PC-3 (cell line): ENCODE measurements around the gene FBLN5. TPM values are rescaled to one million over a fixed set of nuclear protein-coding genes. Genes with fewer than 3 reads are reported as not detected.

Source experiments
- ATAC-seq: fragments of 200-7000 bp; cut with Tn5 transposase; 2 replicates; pipeline ENCODE4 v1.9.1; 2020; ENCODE audit warnings: mild to moderate bottlenecking, moderate library complexity
- BruUV-seq: library from RNA; stranded (reverse); fragments of 400-500 nt; replicated peaks from 2 replicates; lab custom pipeline; 2021; lab: Mats Ljungman, UMichigan
- CTCF ChIA-PET: fragments of 300-600 bp; sonication (Branson Sonifier 250); formaldehyde crosslinking; loops from one replicate; lab custom pipeline; 2022; ENCODE audit warnings: antibody characterized with exemption; lab: Charles Lee
- POLR2A ChIA-PET: fragments of 300-600 bp; sonication (Branson Sonifier 250); formaldehyde crosslinking; loops from one replicate; lab custom pipeline; 2022; ENCODE audit warnings: antibody characterized with exemption; ENCODE audit not compliant: unreplicated experiment; lab: Charles Lee
- DNase-seq: peaks from one replicate; pipeline ENCODE4 v3.0.0-alpha.2; 2015
- H2AFZ ChIP-seq: fragments of 300-600 bp; sonication (generic); 2 replicates; pipeline ENCODE4 v1.6.0; 2016; ENCODE audit warnings: antibody characterized with exemption, low read length
- H3F3A ChIP-seq: fragments of 300-600 bp; sonication (generic); one replicate; pipeline ENCODE4 v1.6.0; 2017; ENCODE audit warnings: antibody characterized with exemption, low read length, control low read depth, mild to moderate bottlenecking; ENCODE audit not compliant: unreplicated experiment
- H3K27ac ChIP-seq: fragments of 300-600 bp; sonication (generic); 2 replicates; pipeline ENCODE4 v1.5.1; 2016; ENCODE audit warnings: mild to moderate bottlenecking, low read length
- H3K27me3 ChIP-seq: fragments of 300-600 bp; sonication (generic); 2 replicates; pipeline ENCODE4 v1.6.1; 2016; ENCODE audit warnings: low read length, mixed read lengths
- H3K36me3 ChIP-seq: fragments of 300-600 bp; sonication (generic); 2 replicates; pipeline ENCODE4 v1.6.1; 2016; ENCODE audit warnings: low read depth, mixed run types, low read length, mixed read lengths
- H3K4me1 ChIP-seq: fragments of 300-600 bp; sonication (generic); 2 replicates; pipeline ENCODE4 v1.5.1; 2016; ENCODE audit warnings: low read length; ENCODE audit not compliant: insufficient read depth
- H3K4me2 ChIP-seq: fragments of 300-600 bp; sonication (generic); 2 replicates; pipeline ENCODE4 v1.6.0; 2016; ENCODE audit warnings: low read length
- H3K4me3 ChIP-seq: fragments of 300-600 bp; sonication (generic); 2 replicates; pipeline ENCODE4 v1.5.1; 2016; ENCODE audit warnings: mild to moderate bottlenecking, low read length, mixed read lengths
- H3K79me2 ChIP-seq: fragments of 300-600 bp; sonication (generic); 2 replicates; pipeline ENCODE4 v1.6.1; 2017; ENCODE audit warnings: low read length, mixed read lengths
- H3K9ac ChIP-seq: fragments of 300-600 bp; sonication (generic); 2 replicates; pipeline ENCODE4 v1.6.0; 2016; ENCODE audit warnings: mild to moderate bottlenecking, low read length
- H3K9me2 ChIP-seq: fragments of 300-600 bp; sonication (generic); replicated peaks from 2 replicates; pipeline ENCODE4 v1.6.1; 2016; ENCODE audit warnings: mixed run types, low read length, mixed read lengths
- H3K9me3 ChIP-seq: fragments of 300-600 bp; sonication (generic); 2 replicates; pipeline ENCODE4 v1.6.1; 2016; ENCODE audit warnings: low read length, mixed read lengths
- H4K20me1 ChIP-seq: fragments of 300-600 bp; sonication (generic); 2 replicates; pipeline ENCODE4 v1.6.1; 2016; ENCODE audit warnings: low read length, mixed read lengths
- EZH2 ChIP-seq: fragments of 300-600 bp; sonication (generic); IDR thresholded peaks from one replicate; pipeline ENCODE4 v1.6.1; 2017; ENCODE audit warnings: antibody characterized with exemption, mild to moderate bottlenecking, low read length; ENCODE audit not compliant: unreplicated experiment
- EZH2phosphoT487 ChIP-seq: fragments of 300-600 bp; sonication (generic); IDR thresholded peaks from 2 replicates; pipeline ENCODE4 v1.6.1; 2018; ENCODE audit warnings: mild to moderate bottlenecking, antibody characterized with exemption, low read length, borderline replicate concordance
- intact Hi-C: fragments of 100-400 bp; cut with micrococcal nuclease; formaldehyde crosslinking; loops from 2 replicates; pipeline ENCODE4 v1.9.0; 2023
- total RNA-seq: library from RNA; depleted of rRNA; stranded (reverse); fragments of >200 nt; gene quantifications from 2 replicates; pipeline ENCODE4 v1.2.3, GENCODE V29; 2014
- TF ChIP-seq, protein P1 (sequence below): fragments of 300-600 bp; sonication (generic); conservative IDR thresholded peaks from 2 replicates; pipeline ENCODE4 v1.5.1; 2017; ENCODE audit warnings: antibody characterized with exemption, low read depth, mild to moderate bottlenecking, low read length

FBLN5 gene
- total RNA-seq, 1 experiment from 2014 or later = 0.58 TPM

DNA sequence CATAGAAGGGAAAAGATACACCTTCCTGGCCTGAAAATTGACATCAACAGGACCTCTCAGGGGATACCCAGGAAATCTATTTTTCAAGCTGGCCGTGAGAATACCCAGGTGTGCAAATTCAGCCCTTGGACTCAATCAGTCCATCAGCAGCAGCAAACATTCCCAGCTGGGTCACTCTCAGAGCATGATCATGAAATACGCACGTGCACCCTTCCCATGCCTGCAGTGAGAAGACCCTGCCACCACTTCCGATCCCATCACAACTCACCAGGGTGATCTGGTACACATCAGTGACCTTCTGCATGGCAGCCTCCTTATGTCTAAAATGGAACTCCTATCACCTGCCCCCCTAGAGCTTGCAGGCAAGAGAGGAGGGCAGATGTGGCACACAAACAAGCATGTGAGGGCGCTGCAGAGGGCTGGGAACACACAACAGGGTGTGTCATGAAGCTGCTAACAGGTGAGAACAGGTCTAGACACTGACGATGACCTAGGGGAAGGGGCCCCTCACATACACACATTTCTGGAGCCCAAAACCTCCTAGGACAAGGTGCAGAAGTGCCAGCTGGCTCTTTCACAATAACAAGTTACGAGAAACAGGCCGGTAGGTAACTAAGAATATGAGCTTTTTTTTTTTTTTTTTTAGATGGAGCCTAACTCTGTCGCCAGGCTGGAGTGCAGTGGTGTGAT lies 42.4 kb downstream of the FBLN5 start:
- CTCF ChIA-PET = no interaction called here
- no peaks in the 10 kb centered on the region for H3K36me3 ChIP-seq
- H3K9me3 ChIP-seq = no peaks in the 10 kb centered on the region
- no peak for TF ChIP-seq EZH2phosphoT487
- TF ChIP-seq, protein P1, sequence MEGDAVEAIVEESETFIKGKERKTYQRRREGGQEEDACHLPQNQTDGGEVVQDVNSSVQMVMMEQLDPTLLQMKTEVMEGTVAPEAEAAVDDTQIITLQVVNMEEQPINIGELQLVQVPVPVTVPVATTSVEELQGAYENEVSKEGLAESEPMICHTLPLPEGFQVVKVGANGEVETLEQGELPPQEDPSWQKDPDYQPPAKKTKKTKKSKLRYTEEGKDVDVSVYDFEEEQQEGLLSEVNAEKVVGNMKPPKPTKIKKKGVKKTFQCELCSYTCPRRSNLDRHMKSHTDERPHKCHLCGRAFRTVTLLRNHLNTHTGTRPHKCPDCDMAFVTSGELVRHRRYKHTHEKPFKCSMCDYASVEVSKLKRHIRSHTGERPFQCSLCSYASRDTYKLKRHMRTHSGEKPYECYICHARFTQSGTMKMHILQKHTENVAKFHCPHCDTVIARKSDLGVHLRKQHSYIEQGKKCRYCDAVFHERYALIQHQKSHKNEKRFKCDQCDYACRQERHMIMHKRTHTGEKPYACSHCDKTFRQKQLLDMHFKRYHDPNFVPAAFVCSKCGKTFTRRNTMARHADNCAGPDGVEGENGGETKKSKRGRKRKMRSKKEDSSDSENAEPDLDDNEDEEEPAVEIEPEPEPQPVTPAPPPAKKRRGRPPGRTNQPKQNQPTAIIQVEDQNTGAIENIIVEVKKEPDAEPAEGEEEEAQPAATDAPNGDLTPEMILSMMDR = no peak
- TF ChIP-seq EZH2 = no peak
- intact Hi-C loops = no loop called here
- H3K9ac ChIP-seq = no peak overlapping the region
- H3K9me2 ChIP-seq = no peaks in the 10 kb centered on the region
- H3K27me3 ChIP-seq = peaks cover 6% of the 10 kb centered on the region; the same call in 1 of the 2 replicates
- H3K27ac ChIP-seq = no peak overlapping the region
- no peak overlapping the region for H3K4me3 ChIP-seq
- no peaks in the 10 kb centered on the region for H4K20me1 ChIP-seq
- BruUV-seq = no TSS peak
- H3K4me1 ChIP-seq = no peaks in the 10 kb centered on the region
- H3K79me2 ChIP-seq = no peaks in the 10 kb centered on the region
- H3K4me2 ChIP-seq = no peak overlapping the region
- H2AFZ ChIP-seq = no peak overlapping the region
- ATAC-seq (no peak), DNase-seq (no peak)
- POLR2A ChIA-PET = no interaction called here
- H3F3A ChIP-seq = no peaks in the 10 kb centered on the region

DNA sequence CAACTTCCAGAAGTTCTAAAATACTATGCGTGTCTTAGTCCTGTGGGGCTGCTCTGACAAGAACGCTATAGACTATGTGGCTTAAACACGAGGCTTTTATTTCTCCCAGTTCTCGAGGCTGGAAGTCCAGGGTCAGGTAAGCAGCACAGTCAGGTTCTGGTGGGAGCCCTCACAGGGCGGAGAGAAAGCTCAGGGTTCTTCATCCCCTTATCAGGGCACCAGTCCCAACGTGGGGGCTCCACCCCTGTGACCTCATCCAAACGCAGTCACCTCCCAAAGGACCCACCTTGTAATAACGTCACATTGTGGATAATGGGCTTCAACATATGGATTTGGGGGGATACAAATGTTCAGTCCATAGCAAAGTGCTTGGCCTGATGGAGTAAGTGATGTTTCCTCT lies 43.0 kb downstream of the FBLN5 start:
- Histone ChIP-seq H3F3A (no peaks in the 10 kb centered on the region), H3K9ac (no peak overlapping the region), H3K9me2 (no peaks in the 10 kb centered on the region), H3K36me3 (no peaks in the 10 kb centered on the region), H3K27ac (no peak overlapping the region), H3K27me3 (peaks cover 6% of the 10 kb centered on the region; the same call in 1 of the 2 replicates), H3K4me3 (no peak overlapping the region), H3K9me3 (no peaks in the 10 kb centered on the region), H3K4me2 (no peak overlapping the region), H4K20me1 (no peaks in the 10 kb centered on the region), H3K4me1 (no peaks in the 10 kb centered on the region), H2AFZ (no peak overlapping the region), H3K79me2 (no peaks in the 10 kb centered on the region)
- intact Hi-C loops = no loop called here
- no TSS peak for BruUV-seq
- ATAC-seq (no peak), DNase-seq (no peak)
- ChIA-PET CTCF (no interaction called here), POLR2A (no interaction called here)
- TF ChIP-seq, protein P1 = no peak
- TF ChIP-seq EZH2 (no peak), EZH2phosphoT487 (no peak)

DNA sequence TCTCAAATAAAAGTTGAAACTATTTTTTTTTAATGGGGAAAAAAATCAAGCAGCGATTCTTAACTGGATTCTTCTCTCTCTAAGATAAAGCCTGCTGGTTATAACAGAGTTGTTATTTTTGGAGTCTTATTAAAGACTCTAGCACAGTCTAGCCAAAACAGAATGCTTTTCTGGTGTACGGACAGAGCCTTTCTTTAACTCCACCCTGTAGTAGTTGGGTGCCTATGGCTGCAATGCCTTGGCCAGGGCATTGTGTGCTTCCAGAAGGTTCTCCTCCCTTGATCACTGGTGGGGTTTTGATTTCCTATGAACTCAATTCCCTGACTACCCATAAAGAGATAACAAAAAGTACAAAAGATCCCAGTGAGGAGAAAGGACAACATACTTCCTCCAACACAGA lies 44.4 kb downstream of the FBLN5 start:
- H3K9me2 ChIP-seq = no peaks in the 10 kb centered on the region
- H3F3A ChIP-seq = no peaks in the 10 kb centered on the region
- no TSS peak for BruUV-seq
- no peak overlapping the region for H3K9ac ChIP-seq
- ATAC-seq = no peak
- CTCF ChIA-PET = no interaction called here
- H3K9me3 ChIP-seq = no peaks in the 10 kb centered on the region
- H3K36me3 ChIP-seq = no peaks in the 10 kb centered on the region
- no peaks in the 10 kb centered on the region for H3K79me2 ChIP-seq
- no peaks in the 10 kb centered on the region for H3K4me1 ChIP-seq
- intact Hi-C loops = no loop called here
- no peak overlapping the region for H3K4me3 ChIP-seq
- H4K20me1 ChIP-seq = no peaks in the 10 kb centered on the region
- POLR2A ChIA-PET = no interaction called here
- H2AFZ ChIP-seq = no peak overlapping the region
- no peak for DNase-seq
- H3K27ac ChIP-seq = no peak overlapping the region
- no peak overlapping the region for H3K4me2 ChIP-seq
- no peak for TF ChIP-seq EZH2
- TF ChIP-seq, protein P1 = no peak
- TF ChIP-seq EZH2phosphoT487 = no peak
- peaks cover 6% of the 10 kb centered on the region; the same call in 1 of the 2 replicates for H3K27me3 ChIP-seq
